ENCODE data around the gene THBS2. TPM values are rescaled to one million over a fixed set of nuclear protein-coding genes. Genes with fewer than 3 reads are reported as not detected.

The THBS2 gene
- total RNA-seq, 2 experiments from 2014 or later: not detected

DNA sequence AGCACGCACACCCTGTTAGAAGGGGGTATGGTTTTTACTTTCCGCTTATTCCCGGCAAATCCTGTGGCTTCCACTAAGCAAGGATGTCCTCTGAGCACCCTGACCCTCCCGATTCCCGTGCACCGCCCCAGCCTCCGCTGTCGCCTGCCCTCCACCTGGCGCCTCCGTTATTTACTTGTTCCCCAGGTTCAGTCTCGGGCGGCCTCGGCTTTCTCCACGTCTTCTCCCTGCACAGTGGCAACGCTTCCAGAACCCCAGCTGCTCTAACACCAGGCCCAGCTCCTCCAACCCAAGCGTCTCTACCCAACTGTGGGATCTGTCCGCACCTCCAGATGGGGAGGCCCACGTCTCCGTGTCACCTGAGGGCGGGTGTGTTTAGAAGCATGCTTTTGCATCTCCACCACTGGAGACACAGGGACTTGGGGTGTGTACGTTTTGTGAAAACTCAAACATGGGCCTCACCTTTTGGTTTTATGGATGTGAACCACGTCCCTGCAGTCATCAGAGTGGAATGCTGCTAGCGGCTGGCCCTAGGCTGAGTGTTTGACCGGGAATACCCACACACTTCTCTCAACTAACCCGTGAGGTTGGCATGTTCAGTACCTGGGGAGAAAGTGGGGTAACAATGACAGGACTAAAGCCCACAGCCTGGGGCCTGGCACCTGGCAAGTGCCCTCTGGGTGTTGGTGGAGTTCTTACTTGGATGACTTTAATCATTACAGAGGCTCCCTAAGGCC, 79.9 kb downstream of the THBS2 start:
- Mint-ChIP-seq H3K9me3 (ENCODE audit: low read depth) (no peaks in the 10 kb centered on the region), H3K27ac (no peak overlapping the region), H3K4me3 (no peak overlapping the region), H3K27me3 (peaks cover 3% of the 10 kb centered on the region), H3K36me3 (ENCODE audit: low read depth) (no peaks in the 10 kb centered on the region), H3K4me1 (no peaks in the 10 kb centered on the region)
- no peak for ATAC-seq
- CTCF ChIA-PET: no interaction called here
- DNase-seq: no peak
- intact Hi-C loops (cut with DNase I, micrococcal nuclease): no loop called here
- POLR2A ChIA-PET: no interaction called here

DNA sequence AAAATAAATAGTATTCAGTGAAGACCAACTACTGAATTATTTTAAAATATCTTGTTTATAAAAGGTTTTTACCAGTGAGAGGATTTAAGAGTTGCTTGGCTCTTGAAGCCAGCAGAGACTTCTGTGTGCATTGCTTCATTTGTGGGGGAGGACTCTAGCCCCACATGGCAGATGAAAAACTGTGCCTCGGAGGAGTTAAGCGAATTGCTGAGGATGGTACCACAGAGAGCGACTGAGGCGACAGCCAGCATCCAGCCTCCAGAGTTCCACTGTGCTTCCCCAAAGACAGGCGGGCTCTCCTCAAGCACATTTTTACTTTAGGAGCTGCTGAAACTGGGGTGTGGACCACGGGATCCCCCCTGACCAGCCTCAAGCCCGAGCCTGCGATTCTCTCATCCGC, 80.7 kb downstream of the THBS2 start:
- Mint-ChIP-seq H3K27me3 (peaks cover 3% of the 10 kb centered on the region), H3K27ac (no peak overlapping the region), H3K4me3 (no peak overlapping the region), H3K9me3 (ENCODE audit: low read depth) (no peaks in the 10 kb centered on the region), H3K4me1 (no peaks in the 10 kb centered on the region), H3K36me3 (ENCODE audit: low read depth) (no peaks in the 10 kb centered on the region)
- ATAC-seq (no peak), DNase-seq (no peak)
- ChIA-PET CTCF (interaction anchor here (0.7 kb wide), 1 partner anchor 281 kb away, joined by 3 read pairs; no protein-coding TSS in a partner anchor), POLR2A (no interaction called here)
- intact Hi-C loops (cut with DNase I, micrococcal nuclease): no loop called here

DNA sequence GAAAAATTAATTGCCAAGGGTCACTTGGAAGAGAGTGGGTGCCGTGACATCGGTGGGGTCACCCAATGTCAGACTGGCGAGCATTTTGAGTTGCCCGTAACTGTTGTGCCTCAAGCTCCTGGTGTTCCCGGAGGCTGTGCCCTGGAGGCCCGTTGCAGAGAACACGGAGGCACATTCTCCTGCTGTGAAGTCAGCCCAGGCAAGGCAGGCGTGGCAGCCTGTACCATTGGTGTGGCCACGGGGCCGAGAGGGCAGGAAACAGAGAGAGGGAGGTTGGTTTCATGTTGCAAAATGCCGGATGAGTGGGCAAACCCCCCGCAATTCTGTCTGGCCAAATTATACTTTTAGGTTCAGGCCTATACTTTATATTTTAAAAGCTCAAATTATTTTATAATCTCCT, 81.2 kb downstream of the THBS2 start:
- ChIA-PET POLR2A (no interaction called here), CTCF (interaction anchor here (0.7 kb wide), 1 partner anchor 282 kb away, joined by 3 read pairs; no protein-coding TSS in a partner anchor)
- DNase-seq (no peak), ATAC-seq (no peak)
- Mint-ChIP-seq H3K36me3 (ENCODE audit: low read depth) (no peaks in the 10 kb centered on the region), H3K27me3 (peaks cover 3% of the 10 kb centered on the region), H3K27ac (no peak overlapping the region), H3K4me1 (no peaks in the 10 kb centered on the region), H3K4me3 (no peak overlapping the region), H3K9me3 (ENCODE audit: low read depth) (no peaks in the 10 kb centered on the region)
- intact Hi-C loops (cut with DNase I, micrococcal nuclease): no loop called here

DNA sequence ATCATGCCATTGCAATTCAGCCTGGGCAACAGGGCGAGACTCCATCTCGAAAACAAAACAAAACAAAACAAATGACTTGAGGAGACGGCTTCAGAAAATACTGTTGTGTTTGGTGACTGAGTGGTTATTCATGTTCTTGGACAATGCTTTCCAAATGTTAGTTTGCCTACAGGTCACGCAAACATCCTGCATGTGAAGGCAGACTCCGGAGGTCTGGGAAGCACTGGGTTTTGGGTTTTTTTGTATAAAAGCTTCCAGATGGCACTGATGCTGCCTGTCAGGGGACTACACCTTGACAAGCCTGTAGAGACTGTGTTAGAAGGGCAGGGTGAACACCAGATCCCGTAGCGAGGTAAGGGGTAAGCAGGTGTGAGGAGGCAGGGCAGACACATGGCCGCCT, 81.7 kb downstream of the THBS2 start:
- intact Hi-C loops (cut with DNase I, micrococcal nuclease): no loop called here
- ChIA-PET CTCF (no interaction called here), POLR2A (no interaction called here)
- H3K36me3 Mint-ChIP-seq (ENCODE audit: low read depth): no peaks in the 10 kb centered on the region
- no peak for DNase-seq
- peaks cover 3% of the 10 kb centered on the region for H3K27me3 Mint-ChIP-seq
- no peaks in the 10 kb centered on the region for H3K4me1 Mint-ChIP-seq
- ATAC-seq: no peak
- H3K27ac Mint-ChIP-seq: no peak overlapping the region
- no peak overlapping the region for H3K4me3 Mint-ChIP-seq
- H3K9me3 Mint-ChIP-seq (ENCODE audit: low read depth): no peaks in the 10 kb centered on the region

DNA sequence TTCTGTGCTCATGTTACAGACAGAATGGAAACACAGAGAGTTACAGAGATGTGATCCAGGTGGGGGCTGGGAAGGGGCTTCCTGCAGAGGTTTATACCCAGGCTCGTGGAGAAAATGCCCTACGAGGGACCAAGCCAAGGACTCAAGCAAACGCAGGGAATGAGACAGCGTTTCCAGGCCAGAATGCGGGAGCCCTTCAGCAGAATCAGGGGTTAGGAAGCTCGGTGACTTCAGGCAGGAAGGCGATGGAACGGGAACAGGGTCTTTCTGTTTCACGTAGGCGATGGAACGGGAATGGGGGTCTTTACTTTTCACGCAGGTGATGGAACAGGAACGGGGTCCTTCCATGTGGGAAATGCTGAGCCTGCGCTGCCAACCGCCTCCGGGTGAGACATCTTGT, 82.6 kb downstream of the THBS2 start:
- intact Hi-C loops (cut with DNase I, micrococcal nuclease): no loop called here
- ChIA-PET POLR2A (no interaction called here), CTCF (no interaction called here)
- Mint-ChIP-seq H3K4me3 (no peak overlapping the region), H3K36me3 (ENCODE audit: low read depth) (no peaks in the 10 kb centered on the region), H3K27ac (no peak overlapping the region), H3K9me3 (ENCODE audit: low read depth) (no peaks in the 10 kb centered on the region), H3K27me3 (peaks cover 3% of the 10 kb centered on the region), H3K4me1 (no peaks in the 10 kb centered on the region)
- DNase-seq (no peak), ATAC-seq (no peak)

DNA sequence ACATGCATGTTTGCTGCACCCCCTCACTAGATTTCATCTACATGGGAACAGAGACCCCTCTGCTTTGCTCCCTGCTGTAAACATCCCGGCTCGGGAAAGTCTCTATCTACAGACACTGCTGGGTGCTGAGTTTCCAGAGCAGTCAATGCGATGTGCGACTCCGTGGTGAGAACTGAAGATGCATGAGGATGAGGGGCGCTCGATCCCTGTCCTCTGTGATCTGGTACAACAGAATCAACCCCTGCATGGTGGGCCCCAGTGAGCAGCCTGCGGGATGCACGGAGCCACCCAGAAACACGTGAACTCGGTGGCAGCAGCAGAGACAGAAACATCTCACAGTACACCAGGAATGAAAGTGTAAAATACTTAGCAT, 83.1 kb downstream of the THBS2 start:
- intact Hi-C loops (cut with DNase I, micrococcal nuclease): no loop called here
- POLR2A ChIA-PET: no interaction called here
- Mint-ChIP-seq H3K9me3 (ENCODE audit: low read depth) (no peaks in the 10 kb centered on the region), H3K36me3 (ENCODE audit: low read depth) (no peaks in the 10 kb centered on the region), H3K4me1 (no peaks in the 10 kb centered on the region), H3K4me3 (no peak overlapping the region), H3K27me3 (peaks cover 3% of the 10 kb centered on the region), H3K27ac (no peak overlapping the region)
- CTCF ChIA-PET: no interaction called here
- DNase-seq (no peak), ATAC-seq (no peak)

DNA sequence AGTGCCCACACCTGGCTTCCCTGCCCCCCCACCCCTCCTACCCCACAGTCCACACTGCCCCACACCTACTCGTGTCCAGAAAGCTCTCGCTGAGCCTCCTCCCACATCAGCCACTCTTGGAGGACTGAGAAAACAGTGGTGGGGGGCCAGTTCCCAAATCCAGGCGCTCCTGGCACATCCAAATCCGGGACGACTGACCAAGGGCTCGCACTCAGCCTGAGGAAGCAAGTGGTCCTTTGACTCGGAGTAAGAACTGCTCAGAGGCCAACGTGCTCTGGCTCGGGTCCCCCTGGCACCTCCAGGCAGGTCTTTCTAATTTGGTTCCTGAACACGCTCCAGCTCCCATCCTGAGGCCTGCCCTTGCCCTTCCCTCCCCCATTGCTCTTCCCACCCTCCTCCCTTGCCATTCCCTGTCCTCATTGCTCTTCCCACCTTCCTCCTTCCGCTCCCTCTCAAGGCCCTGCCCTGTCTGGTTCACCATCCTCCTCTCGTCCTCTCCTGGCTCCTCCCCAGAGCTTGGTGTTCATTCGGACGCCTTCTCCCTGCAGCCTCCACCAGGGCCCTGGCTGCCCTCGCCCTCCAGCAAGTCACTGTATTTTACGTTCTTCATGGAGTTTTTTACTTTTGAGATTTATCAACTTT, 83.6 kb downstream of the THBS2 start:
- Mint-ChIP-seq H3K27ac (no peak overlapping the region), H3K4me3 (no peak overlapping the region), H3K36me3 (ENCODE audit: low read depth) (no peaks in the 10 kb centered on the region), H3K9me3 (ENCODE audit: low read depth) (no peaks in the 10 kb centered on the region), H3K4me1 (no peaks in the 10 kb centered on the region), H3K27me3 (no peaks in the 10 kb centered on the region)
- no peak for ATAC-seq
- ChIA-PET CTCF (no interaction called here), POLR2A (no interaction called here)
- intact Hi-C loops (cut with DNase I, micrococcal nuclease): no loop called here
- DNase-seq: no peak

DNA sequence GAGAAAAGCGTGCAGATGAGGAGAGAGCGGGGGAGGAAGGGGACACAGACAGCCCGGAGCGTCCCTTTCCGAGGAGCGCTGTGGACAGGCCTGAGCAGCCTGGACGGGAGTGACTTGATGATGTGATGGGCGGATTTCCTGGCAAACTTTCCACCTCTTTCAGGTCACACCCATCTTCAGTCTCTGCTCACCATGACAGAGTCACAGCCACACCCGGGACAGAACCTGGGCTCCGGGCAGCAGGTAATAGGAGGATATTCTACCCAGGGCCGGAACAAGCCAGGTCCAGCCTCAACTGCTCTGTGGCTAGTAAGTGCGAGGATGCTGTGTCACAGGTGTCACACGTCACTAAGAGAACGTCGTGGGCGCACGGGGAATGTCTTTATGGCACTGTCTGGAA, 84.3 kb downstream of the THBS2 start:
- H3K36me3 Mint-ChIP-seq (ENCODE audit: low read depth): no peaks in the 10 kb centered on the region
- no peaks in the 10 kb centered on the region for H3K4me1 Mint-ChIP-seq
- no peak overlapping the region for H3K27ac Mint-ChIP-seq
- H3K27me3 Mint-ChIP-seq: no peaks in the 10 kb centered on the region
- ChIA-PET CTCF (no interaction called here), POLR2A (no interaction called here)
- H3K4me3 Mint-ChIP-seq: no peak overlapping the region
- intact Hi-C loops (cut with DNase I, micrococcal nuclease): no loop called here
- DNase-seq: no peak
- no peak for ATAC-seq
- no peaks in the 10 kb centered on the region for H3K9me3 Mint-ChIP-seq (ENCODE audit: low read depth)

DNA sequence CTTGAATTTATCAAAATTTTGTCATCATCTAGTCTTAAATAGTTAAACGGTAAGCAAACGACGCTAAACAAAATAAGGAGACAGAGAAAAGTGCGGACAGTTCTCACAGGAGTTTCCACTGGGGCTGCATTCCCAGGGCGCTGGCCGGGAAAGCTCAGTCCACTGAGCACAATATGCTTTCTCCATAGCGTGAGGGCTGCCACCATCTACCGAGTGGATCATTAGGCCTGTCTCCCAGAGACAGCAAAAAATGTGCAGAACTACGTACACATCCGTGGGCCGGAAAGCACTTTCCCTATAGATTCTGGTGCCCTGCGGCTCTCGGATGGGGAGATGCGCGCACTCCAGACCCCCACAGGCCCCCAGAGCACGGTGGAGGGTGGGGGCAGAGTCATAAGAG, 84.9 kb downstream of the THBS2 start:
- H3K27ac Mint-ChIP-seq: no peak overlapping the region
- POLR2A ChIA-PET: no interaction called here
- no peaks in the 10 kb centered on the region for H3K27me3 Mint-ChIP-seq
- CTCF ChIA-PET: no interaction called here
- intact Hi-C loops (cut with DNase I, micrococcal nuclease): no loop called here
- H3K36me3 Mint-ChIP-seq (ENCODE audit: low read depth): no peaks in the 10 kb centered on the region
- no peaks in the 10 kb centered on the region for H3K4me1 Mint-ChIP-seq
- no peak overlapping the region for H3K4me3 Mint-ChIP-seq
- H3K9me3 Mint-ChIP-seq (ENCODE audit: low read depth): no peaks in the 10 kb centered on the region
- ATAC-seq: no peak
- no peak for DNase-seq

DNA sequence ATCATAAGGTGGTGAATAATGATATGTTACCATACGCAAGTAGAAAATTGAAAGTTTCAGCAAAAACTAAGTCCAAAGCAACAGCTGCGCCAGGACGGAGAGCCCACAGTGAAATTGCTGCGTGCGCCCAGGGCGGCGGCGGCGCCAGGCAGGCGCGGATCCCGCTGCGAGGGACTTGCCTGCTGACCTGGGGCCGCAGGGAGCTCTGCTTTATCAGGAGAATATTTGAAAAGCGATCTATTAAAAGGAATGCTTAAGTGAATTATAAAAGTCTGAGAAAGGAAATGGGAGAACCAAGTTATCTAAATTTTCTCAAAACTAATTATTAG, 85.4 kb downstream of the THBS2 start:
- DNase-seq: no peak
- intact Hi-C loops (cut with DNase I, micrococcal nuclease): no loop called here
- Mint-ChIP-seq H3K4me1 (no peaks in the 10 kb centered on the region), H3K36me3 (ENCODE audit: low read depth) (no peaks in the 10 kb centered on the region), H3K9me3 (ENCODE audit: low read depth) (no peaks in the 10 kb centered on the region), H3K4me3 (no peak overlapping the region), H3K27ac (no peak overlapping the region), H3K27me3 (no peaks in the 10 kb centered on the region)
- ChIA-PET CTCF (no interaction called here), POLR2A (no interaction called here)
- no peak for ATAC-seq

DNA sequence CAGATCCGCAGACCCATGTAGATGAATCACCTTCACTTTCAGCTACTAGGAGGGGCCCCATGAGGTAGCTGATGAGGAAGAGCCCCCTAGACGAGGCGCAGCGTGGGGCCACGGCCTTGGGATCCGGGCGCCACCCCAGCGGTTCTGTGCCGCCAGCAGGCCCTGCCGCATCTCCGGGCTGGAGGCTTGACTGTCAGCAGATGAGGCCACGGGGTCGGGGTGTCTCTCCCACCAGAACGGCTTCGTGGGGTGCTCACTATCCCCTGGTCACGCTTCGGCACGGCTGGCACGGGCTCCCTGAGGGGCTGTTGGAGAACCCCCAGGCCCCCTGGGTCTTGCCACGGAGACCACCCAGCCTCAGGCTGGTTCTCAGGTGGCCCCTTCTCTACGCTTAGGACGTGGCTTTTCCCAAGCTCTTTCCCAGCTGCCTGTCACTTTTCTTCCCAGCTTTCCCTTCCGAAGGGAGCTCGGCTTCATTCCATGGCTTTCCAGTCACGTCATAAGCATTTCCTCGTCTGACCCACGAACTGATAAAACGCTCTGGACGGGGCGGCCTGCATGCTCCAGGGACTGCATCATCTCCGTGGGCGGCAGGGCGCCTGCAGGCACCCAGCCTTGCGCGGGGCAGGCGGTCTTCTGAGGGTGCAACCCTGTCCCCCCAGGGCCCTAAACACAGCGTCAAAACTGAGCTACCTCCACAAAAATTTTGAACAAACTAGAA, 85.9 kb downstream of the THBS2 start:
- DNase-seq: no peak
- H3K36me3 Mint-ChIP-seq (ENCODE audit: low read depth): no peaks in the 10 kb centered on the region
- no peaks in the 10 kb centered on the region for H3K4me1 Mint-ChIP-seq
- H3K27ac Mint-ChIP-seq: no peak overlapping the region
- H3K9me3 Mint-ChIP-seq (ENCODE audit: low read depth): no peaks in the 10 kb centered on the region
- POLR2A ChIA-PET: no interaction called here
- H3K4me3 Mint-ChIP-seq: no peak overlapping the region
- intact Hi-C loops (cut with DNase I, micrococcal nuclease): no loop called here
- no peaks in the 10 kb centered on the region for H3K27me3 Mint-ChIP-seq
- CTCF ChIA-PET: no interaction called here
- ATAC-seq: no peak

DNA sequence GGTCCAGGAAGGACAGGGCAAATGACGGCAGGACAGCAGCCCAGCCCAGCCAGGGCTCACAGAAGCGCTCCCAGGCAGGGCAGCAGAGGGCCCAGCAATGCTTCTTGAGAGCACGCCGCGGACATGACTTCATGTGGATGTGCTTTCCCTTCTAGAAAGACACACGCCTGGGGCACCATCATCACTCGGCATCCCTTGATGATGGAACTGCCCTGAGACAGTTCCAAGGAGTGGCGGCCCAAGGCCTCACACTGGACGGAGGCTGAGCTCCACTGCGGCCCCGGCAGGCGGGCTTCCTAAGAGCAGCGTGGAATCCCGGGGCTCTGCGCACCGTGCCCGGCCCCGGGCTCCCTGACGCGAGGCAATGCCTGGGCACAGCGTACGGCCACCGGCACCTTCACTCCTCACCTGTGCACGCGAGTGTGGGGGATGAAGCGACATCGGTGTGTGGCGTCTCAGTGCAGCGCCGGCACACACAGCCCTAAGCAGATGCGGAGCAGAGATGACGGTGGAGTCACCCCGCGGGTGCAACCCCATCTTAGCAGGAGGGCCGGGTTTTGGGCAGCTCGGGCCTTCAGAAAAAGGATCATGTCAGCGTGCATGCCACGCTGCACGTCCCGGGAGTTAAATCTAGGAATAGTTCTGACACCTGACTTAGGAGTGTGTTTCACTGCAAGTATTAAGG, 86.6 kb downstream of the THBS2 start:
- Mint-ChIP-seq H3K36me3 (ENCODE audit: low read depth) (no peaks in the 10 kb centered on the region), H3K27me3 (no peaks in the 10 kb centered on the region), H3K4me3 (no peak overlapping the region), H3K4me1 (no peaks in the 10 kb centered on the region), H3K9me3 (ENCODE audit: low read depth) (no peaks in the 10 kb centered on the region), H3K27ac (no peak overlapping the region)
- DNase-seq: no peak
- POLR2A ChIA-PET: no interaction called here
- ATAC-seq: no peak
- CTCF ChIA-PET: no interaction called here
- intact Hi-C loops (cut with DNase I, micrococcal nuclease): no loop called here
